ENCODE data around the gene TGFBI. TPM values are rescaled to one million over a fixed set of nuclear protein-coding genes. Genes with fewer than 3 reads are reported as not detected.

TGFBI gene
- total and polyA plus RNA-seq, 9 of the 15 experiments (the other 6 are each of a cell fraction or from before 2014, with no cell fraction given), result 0.05 to 0.62 (median 0.08) TPM; not detected in 6

DNA sequence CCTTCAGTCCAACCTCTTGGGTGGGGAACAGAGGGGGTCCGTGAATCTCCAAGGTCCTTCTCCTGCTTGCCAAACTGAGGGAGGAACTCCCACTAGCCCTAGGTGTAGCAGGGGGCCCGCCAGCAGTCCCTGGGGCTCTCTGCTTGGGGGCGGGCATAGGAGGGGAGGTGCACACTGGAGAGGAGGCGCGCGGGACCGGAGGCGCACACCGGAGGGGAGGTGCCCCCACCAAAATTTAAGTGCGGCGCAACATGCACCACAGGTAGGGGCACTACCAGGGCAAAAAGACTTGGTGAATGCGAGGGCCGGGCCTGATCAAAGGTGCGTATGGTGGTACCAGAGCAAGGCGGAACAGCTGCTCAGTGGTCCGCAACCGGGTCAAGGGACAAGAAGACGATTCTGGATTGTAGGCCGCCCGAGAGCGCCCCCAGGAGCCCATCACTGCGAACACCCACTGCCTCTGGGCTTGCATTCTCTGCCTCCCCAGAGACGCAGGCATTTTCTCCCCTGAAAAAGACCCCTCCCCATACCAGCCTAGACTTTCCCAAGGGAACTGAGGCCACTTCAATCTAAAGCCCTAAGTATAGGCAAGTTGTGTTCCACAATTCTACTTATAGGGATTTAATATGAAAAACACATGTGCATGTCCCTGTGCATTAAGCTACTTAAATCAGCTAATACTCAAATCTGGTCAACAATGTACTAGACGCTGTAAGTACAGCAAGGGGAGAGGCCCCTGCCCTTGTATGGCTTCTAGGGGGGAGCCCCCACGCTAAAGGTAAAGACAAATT, 50.6 kb downstream of the TGFBI start:
- CTCF ChIA-PET (ENCODE audit: low intra/inter-chr PET ratio), result no interaction called here

More for the DNA sequence above, 50.6 kb downstream of the TGFBI start:
- Histone ChIP-seq H4K20me1 (replicated peaks; ENCODE audit: control insufficient read depth, insufficient read depth, low read length) (no peaks in the 10 kb centered on the region), H3K4me2 (ENCODE audit: insufficient read depth, low read length) (no peak overlapping the region), H3K9me1 (ENCODE audit: control insufficient read depth, insufficient read depth, low read length) (no peaks in the 10 kb centered on the region), H3K4me3 (no peak overlapping the region), H3K79me2 (ENCODE audit: control insufficient read depth, insufficient read depth, low read length) (no peaks in the 10 kb centered on the region), H3K4me1 (replicated peaks in 1 of 2; ENCODE audit: control insufficient read depth in 2 of 2, insufficient read depth in 2 of 2, low read length in 2 of 2) (peaks cover 9 to 12% of the 10 kb centered on the region in 2 experiments; a peak in 4 of 5 replicates), H3K27ac (ENCODE audit: extremely low read depth, low read depth, low read length) (no peak overlapping the region), H3K27me3 (ENCODE audit: control insufficient read depth in 2 of 2, insufficient read depth in 2 of 2, low read length in 2 of 2) (peaks cover 11 to 15% of the 10 kb centered on the region in 2 experiments), H3K9me3 (replicated peaks; ENCODE audit: control insufficient read depth, insufficient read depth, low read depth, low read length) (no peaks in the 10 kb centered on the region), H3K36me3 (ENCODE audit: control insufficient read depth, insufficient read depth, low read length) (no peaks in the 10 kb centered on the region), H3K9ac (ENCODE audit: insufficient read depth in 1 of 2, low read depth in 2 of 2, low read length in 2 of 2) (no peak overlapping the region), H2AFZ (ENCODE audit: low read depth, low read length) (no peak overlapping the region)
- no TSS peak for BruUV-seq (replicated peaks)
- 51% methylated on average over 16 of the region's 25 CpGs for WGBS (ENCODE audit: insufficient coverage, low coverage, missing lambda C conversion rate)
- POLR2A ChIA-PET, result interaction anchor here (1.3 kb wide), 1 partner anchor 8 kb away, joined by 4 read pairs; no protein-coding TSS in a partner anchor
- intact Hi-C loops (cut with micrococcal nuclease) (no loop called here), in situ Hi-C loops (cut with MboI) (no loop called here)
- ATAC-seq (no peak), FAIRE-seq (no peak), DNase-seq (ENCODE audit: extremely low read depth in 1 of 4, low spot score in 3 of 4) (no peak)
- TF ChIP-seq ZNF699 (CRISPR knock-in tag; IDR thresholded peaks at IDR 0.05; ENCODE audit: insufficient replicate concordance), result no peak
- TF ChIP-seq, protein P1, sequence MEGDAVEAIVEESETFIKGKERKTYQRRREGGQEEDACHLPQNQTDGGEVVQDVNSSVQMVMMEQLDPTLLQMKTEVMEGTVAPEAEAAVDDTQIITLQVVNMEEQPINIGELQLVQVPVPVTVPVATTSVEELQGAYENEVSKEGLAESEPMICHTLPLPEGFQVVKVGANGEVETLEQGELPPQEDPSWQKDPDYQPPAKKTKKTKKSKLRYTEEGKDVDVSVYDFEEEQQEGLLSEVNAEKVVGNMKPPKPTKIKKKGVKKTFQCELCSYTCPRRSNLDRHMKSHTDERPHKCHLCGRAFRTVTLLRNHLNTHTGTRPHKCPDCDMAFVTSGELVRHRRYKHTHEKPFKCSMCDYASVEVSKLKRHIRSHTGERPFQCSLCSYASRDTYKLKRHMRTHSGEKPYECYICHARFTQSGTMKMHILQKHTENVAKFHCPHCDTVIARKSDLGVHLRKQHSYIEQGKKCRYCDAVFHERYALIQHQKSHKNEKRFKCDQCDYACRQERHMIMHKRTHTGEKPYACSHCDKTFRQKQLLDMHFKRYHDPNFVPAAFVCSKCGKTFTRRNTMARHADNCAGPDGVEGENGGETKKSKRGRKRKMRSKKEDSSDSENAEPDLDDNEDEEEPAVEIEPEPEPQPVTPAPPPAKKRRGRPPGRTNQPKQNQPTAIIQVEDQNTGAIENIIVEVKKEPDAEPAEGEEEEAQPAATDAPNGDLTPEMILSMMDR (IDR thresholded peaks at IDR 0.05 in 2 of 3, conservative IDR thresholded peaks at IDR 0.05 in 1 of 3; ENCODE audit: insufficient read depth in 2 of 3, low read depth in 1 of 3, low read length in 3 of 3), result 0 out of 6 replicates have a peak, but pooled peaks of 1 of the 3 experiments have one; percentile 21
